OCI-LY1 (cell line): ENCODE data around the gene B3GAT1.

ENCODE experiments used
- H2AFZ ChIP-seq: fragments of 200-600 bp; sonication (generic), shearing (Covaris generic); 2 replicates; pipeline ENCODE4 v1.6.0; 2014; ENCODE audit warnings: antibody characterized with exemption, mild to moderate bottlenecking, low read length
- H3F3A ChIP-seq: fragments of 200-600 bp; sonication (generic), shearing (Covaris generic); 2 replicates; pipeline ENCODE4 v1.6.0; 2014; ENCODE audit warnings: mild to moderate bottlenecking, antibody characterized with exemption, low read length, moderate library complexity; ENCODE audit not compliant: insufficient read depth
- H3K27ac ChIP-seq: fragments of 200-600 bp; sonication (generic); 2 replicates; pipeline ENCODE4 v1.5.1; 2014; ENCODE audit warnings: low read length, mixed run types, mild to moderate bottlenecking, low read depth; ENCODE audit not compliant: poor library complexity, severe bottlenecking
- H3K27me3 ChIP-seq: fragments of 200-600 bp; sonication (generic); 2 replicates; pipeline ENCODE4 v1.6.0; 2014; ENCODE audit warnings: antibody characterized with exemption, mild to moderate bottlenecking, low read length, moderate library complexity; ENCODE audit not compliant: insufficient read depth
- H3K36me3 ChIP-seq: fragments of 200-600 bp; sonication (generic); 2 replicates; pipeline ENCODE4 v1.6.1; 2014; ENCODE audit warnings: mild to moderate bottlenecking, antibody characterized with exemption, low read length, moderate library complexity, mixed read lengths; ENCODE audit not compliant: insufficient read depth
- H3K4me1 ChIP-seq: fragments of 200-600 bp; sonication (generic); 2 replicates; pipeline ENCODE4 v1.5.1; 2014; ENCODE audit warnings: mild to moderate bottlenecking, low read length, moderate library complexity; ENCODE audit not compliant: insufficient read depth, severe bottlenecking
- H3K4me2 ChIP-seq: fragments of 200-600 bp; sonication (generic), shearing (Covaris generic); 2 replicates; pipeline ENCODE4 v1.6.1; 2014; ENCODE audit warnings: low read length
- H3K4me3 ChIP-seq: fragments of 200-600 bp; sonication (generic); 2 replicates; pipeline ENCODE4 v1.5.1; 2014; ENCODE audit warnings: low read length, low read depth, mild to moderate bottlenecking, mixed read lengths; ENCODE audit not compliant: poor library complexity, severe bottlenecking
- H3K79me2 ChIP-seq: fragments of 200-600 bp; shearing (Covaris generic); 2 replicates; pipeline ENCODE4 v1.6.1; 2016; ENCODE audit warnings: mixed run types, low read length, mixed read lengths; ENCODE audit not compliant: insufficient read depth
- H3K9ac ChIP-seq: fragments of 200-600 bp; sonication (generic), shearing (Covaris generic); 2 replicates; pipeline ENCODE4 v1.6.1; 2014; ENCODE audit warnings: mild to moderate bottlenecking, low read length, mixed read lengths
- H3K9me2 ChIP-seq: fragments of 200-600 bp; sonication (generic), shearing (Covaris generic); 2 replicates; pipeline ENCODE4 v1.6.1; 2014; ENCODE audit warnings: low read depth, mild to moderate bottlenecking, low read length, mixed read lengths
- H3K9me3 ChIP-seq: fragments of 200-600 bp; shearing (Covaris generic); 2 replicates; pipeline ENCODE4 v1.6.1; 2014; ENCODE audit warnings: low read length, mixed read lengths
- H4K20me1 ChIP-seq: fragments of 200-600 bp; sonication (generic), shearing (Covaris generic); 2 replicates; pipeline ENCODE4 v1.6.0; 2016; ENCODE audit warnings: mild to moderate bottlenecking, low read length; ENCODE audit not compliant: insufficient read depth
- CTCF ChIP-seq: fragments of 200-600 bp; sonication (generic), shearing (Covaris generic); IDR thresholded peaks from 2 replicates; pipeline ENCODE4 v1.5.1; 2017; ENCODE audit warnings: mild to moderate bottlenecking, antibody characterized with exemption, low read length, moderate library complexity, mixed read lengths
- EZH2 ChIP-seq: fragments of 200-600 bp; sonication (generic), shearing (Covaris generic); IDR thresholded peaks from 2 replicates; pipeline ENCODE4 v1.8.0; 2017; ENCODE audit warnings: borderline replicate concordance, mixed run types, mild to moderate bottlenecking, antibody characterized with exemption, low read length, moderate library complexity, mixed read lengths

The B3GAT1 gene

GRCh38 chr11:134339756-134340155, 72.3 kb downstream of the B3GAT1 start:
- H3K9me3 ChIP-seq, result no peaks in the 10 kb centered on the region

GRCh38 chr11:134338654-134339053, 73.4 kb downstream of the B3GAT1 start:
- Histone ChIP-seq H3K79me2 (no peaks in the 10 kb centered on the region), H2AFZ (no peak overlapping the region), H3K9me2 (no peaks in the 10 kb centered on the region), H4K20me1 (no peaks in the 10 kb centered on the region), H3K9ac (no peak overlapping the region), H3K27me3 (no peaks in the 10 kb centered on the region), H3F3A (no peaks in the 10 kb centered on the region), H3K4me1 (no peaks in the 10 kb centered on the region), H3K4me2 (no peak overlapping the region), H3K4me3 (no peak overlapping the region), H3K36me3 (no peaks in the 10 kb centered on the region), H3K27ac (no peak overlapping the region), H3K9me3 (no peaks in the 10 kb centered on the region)
- TF ChIP-seq CTCF (no peak), EZH2 (no peak)

More at GRCh38 chr11:134339756-134340155, 72.3 kb downstream of the B3GAT1 start:
- no peaks in the 10 kb centered on the region for H3K36me3 ChIP-seq
- no peak overlapping the region for H3K4me3 ChIP-seq
- no peaks in the 10 kb centered on the region for H3K9me2 ChIP-seq
- no peak overlapping the region for H2AFZ ChIP-seq
- H3K27ac ChIP-seq, result no peak overlapping the region
- H3F3A ChIP-seq, result no peaks in the 10 kb centered on the region
- no peak overlapping the region for H3K4me2 ChIP-seq
- H3K27me3 ChIP-seq, result no peaks in the 10 kb centered on the region
- H3K4me1 ChIP-seq, result no peaks in the 10 kb centered on the region
- H3K79me2 ChIP-seq, result no peaks in the 10 kb centered on the region
- H3K9ac ChIP-seq, result no peak overlapping the region
- TF ChIP-seq CTCF (no peak), EZH2 (no peak)
- no peaks in the 10 kb centered on the region for H4K20me1 ChIP-seq

- H3K36me3 ChIP-seq, result no peaks in the 10 kb centered on the region
- no peaks in the 10 kb centered on the region for H3K27me3 ChIP-seq
- H4K20me1 ChIP-seq, result no peaks in the 10 kb centered on the region
- H3K9me2 ChIP-seq, result no peaks in the 10 kb centered on the region
- H3K9me3 ChIP-seq, result no peaks in the 10 kb centered on the region
- H3F3A ChIP-seq, result no peaks in the 10 kb centered on the region
- H3K27ac ChIP-seq, result no peak overlapping the region
- no peaks in the 10 kb centered on the region for H3K4me1 ChIP-seq
- H3K9ac ChIP-seq, result no peak overlapping the region
- H2AFZ ChIP-seq, result no peak overlapping the region
- TF ChIP-seq CTCF (no peak), EZH2 (no peak)
- H3K4me2 ChIP-seq, result no peak overlapping the region
- no peaks in the 10 kb centered on the region for H3K79me2 ChIP-seq
- no peak overlapping the region for H3K4me3 ChIP-seq
These were observed 74.0 kb downstream of the B3GAT1 start for GRCh38 chr11:134338068-134338467.
